SJCRH30 (cell line): Measurements from ENCODE around the gene DCAF5. TPM values are rescaled to one million over a fixed set of nuclear protein-coding genes. Genes with fewer than 3 reads are reported as not detected.

Source experiments
- DNase-seq, 2 experiments: peaks; one replicate each; pipeline ENCODE4 v3.0.0-alpha.2; 2015 to 2020
- H3K27ac ChIP-seq: fragments of 250-450 bp; sonication (Bioruptor Pico); 2 replicates; pipeline ENCODE4 v1.5.1; 2020; ENCODE audit warnings: mild to moderate bottlenecking, moderate library complexity
- H3K27me3 ChIP-seq: fragments of 250-450 bp; sonication (Bioruptor Pico); 2 replicates; pipeline ENCODE4 v1.5.1; 2020; ENCODE audit warnings: mild to moderate bottlenecking, moderate library complexity
- H3K36me3 ChIP-seq: fragments of 250-450 bp; sonication (Bioruptor Pico); 2 replicates; pipeline ENCODE4 v1.5.1; 2020; ENCODE audit warnings: mild to moderate bottlenecking, moderate library complexity
- H3K4me1 ChIP-seq: fragments of 250-450 bp; sonication (Bioruptor Pico); 2 replicates; pipeline ENCODE4 v1.5.1; 2020; ENCODE audit warnings: mild to moderate bottlenecking, moderate library complexity
- H3K4me3 ChIP-seq: fragments of 250-450 bp; sonication (Bioruptor Pico); 2 replicates; pipeline ENCODE4 v1.5.1; 2020; ENCODE audit warnings: mild to moderate bottlenecking, moderate library complexity
- H3K9me3 ChIP-seq: fragments of 250-450 bp; sonication (Bioruptor Pico); replicated peaks from 2 replicates; pipeline ENCODE4 v1.5.1; 2020; ENCODE audit warnings: mild to moderate bottlenecking, moderate library complexity
- total RNA-seq: library from RNA; depleted of rRNA; stranded (reverse); fragments of >200 nt; shearing (Covaris generic); gene quantifications from 2 replicates; pipeline ENCODE4 v1.2.3, GENCODE V29; 2014

DCAF5 gene
- total RNA-seq, 1 experiment from 2014 or later, result 29.0 TPM

GRCh38 chr14:69131176-69131575 is 21.7 kb downstream of the DCAF5 start:
- H3K36me3 ChIP-seq, result no peaks in the 10 kb centered on the region
- H3K27me3 ChIP-seq, result no peaks in the 10 kb centered on the region
- H3K4me3 ChIP-seq, result no peak overlapping the region
- peaks cover 10% of the 10 kb centered on the region; the same call in 1 of the 2 replicates for H3K4me1 ChIP-seq
- no peaks in the 10 kb centered on the region for H3K9me3 ChIP-seq
- DNase-seq, result no peak
- H3K27ac ChIP-seq, result no peak overlapping the region

- Histone ChIP-seq H3K4me1 (peaks cover 10% of the 10 kb centered on the region; the same call in 1 of the 2 replicates), H3K9me3 (no peaks in the 10 kb centered on the region), H3K4me3 (no peak overlapping the region), H3K36me3 (no peaks in the 10 kb centered on the region), H3K27me3 (no peaks in the 10 kb centered on the region), H3K27ac (no peak overlapping the region)
- DNase-seq, result peak; percentile 59 to 86
Observed at GRCh38 chr14:69129264-69129880, 23.5 kb downstream of the DCAF5 start.

- Histone ChIP-seq H3K4me1 (no peaks in the 10 kb centered on the region), H3K27ac (no peak overlapping the region), H3K4me3 (no peak overlapping the region), H3K36me3 (peaks cover 25% of the 10 kb centered on the region), H3K27me3 (no peaks in the 10 kb centered on the region), H3K9me3 (no peaks in the 10 kb centered on the region)
- DNase-seq, result no peak
Observed at GRCh38 chr14:69118305-69118704, 34.6 kb downstream of the DCAF5 start.

GRCh38 chr14:69117020-69117767 is 35.7 kb downstream of the DCAF5 start:
- Histone ChIP-seq H3K27me3 (no peaks in the 10 kb centered on the region), H3K9me3 (no peaks in the 10 kb centered on the region), H3K4me3 (no peak overlapping the region), H3K36me3 (peaks cover 25% of the 10 kb centered on the region), H3K4me1 (no peaks in the 10 kb centered on the region), H3K27ac (no peak overlapping the region)
- no peak for DNase-seq

- no peak overlapping the region for H3K27ac ChIP-seq
- no peak overlapping the region for H3K4me3 ChIP-seq
- no peaks in the 10 kb centered on the region for H3K9me3 ChIP-seq
- H3K27me3 ChIP-seq, result no peaks in the 10 kb centered on the region
- H3K36me3 ChIP-seq, result peaks cover 27% of the 10 kb centered on the region
- no peak for DNase-seq
- H3K4me1 ChIP-seq, result no peaks in the 10 kb centered on the region
Observed at GRCh38 chr14:69115407-69116185, 37.3 kb downstream of the DCAF5 start.

GRCh38 chr14:69114763-69115162 is 38.2 kb downstream of the DCAF5 start:
- no peak overlapping the region for H3K27ac ChIP-seq
- no peaks in the 10 kb centered on the region for H3K4me1 ChIP-seq
- no peaks in the 10 kb centered on the region for H3K27me3 ChIP-seq
- no peak overlapping the region for H3K4me3 ChIP-seq
- no peak for DNase-seq
- no peaks in the 10 kb centered on the region for H3K9me3 ChIP-seq
- H3K36me3 ChIP-seq, result peaks cover 27% of the 10 kb centered on the region

GRCh38 chr14:69108358-69108757 is 44.6 kb downstream of the DCAF5 start:
- no peaks in the 10 kb centered on the region for H3K27me3 ChIP-seq
- no peak for DNase-seq
- no peaks in the 10 kb centered on the region for H3K9me3 ChIP-seq
- no peaks in the 10 kb centered on the region; the same call in 1 of the 2 replicates for H3K4me1 ChIP-seq
- no peak overlapping the region for H3K4me3 ChIP-seq
- no peak overlapping the region for H3K27ac ChIP-seq
- H3K36me3 ChIP-seq, result peaks cover 20% of the 10 kb centered on the region

GRCh38 chr14:69107407-69108003 is 45.4 kb downstream of the DCAF5 start:
- Histone ChIP-seq H3K4me3 (no peak overlapping the region), H3K9me3 (no peaks in the 10 kb centered on the region), H3K36me3 (peaks cover 24% of the 10 kb centered on the region), H3K27ac (no peak overlapping the region), H3K4me1 (no peaks in the 10 kb centered on the region; the same call in 1 of the 2 replicates), H3K27me3 (no peaks in the 10 kb centered on the region)
- peak; percentile 61 to 79 for DNase-seq

- H3K27me3 ChIP-seq, result no peaks in the 10 kb centered on the region
- no peak for DNase-seq
- no peaks in the 10 kb centered on the region for H3K9me3 ChIP-seq
- H3K36me3 ChIP-seq, result peaks cover 21% of the 10 kb centered on the region
- H3K27ac ChIP-seq, result no peak overlapping the region
- no peaks in the 10 kb centered on the region; the same call in 1 of the 2 replicates for H3K4me1 ChIP-seq
- H3K4me3 ChIP-seq, result no peak overlapping the region
Observed at GRCh38 chr14:69106451-69106850, 46.5 kb downstream of the DCAF5 start.

GRCh38 chr14:69105326-69105725 is 47.6 kb downstream of the DCAF5 start:
- Histone ChIP-seq H3K4me1 (no peaks in the 10 kb centered on the region; the same call in 1 of the 2 replicates), H3K27me3 (no peaks in the 10 kb centered on the region), H3K27ac (no peak overlapping the region), H3K4me3 (no peak overlapping the region), H3K9me3 (no peaks in the 10 kb centered on the region), H3K36me3 (peaks cover 17% of the 10 kb centered on the region)
- DNase-seq, result no peak

- Histone ChIP-seq H3K4me1 (no peaks in the 10 kb centered on the region; the same call in 1 of the 2 replicates), H3K36me3 (peaks cover 14% of the 10 kb centered on the region), H3K27me3 (no peaks in the 10 kb centered on the region), H3K27ac (no peak overlapping the region), H3K9me3 (no peaks in the 10 kb centered on the region), H3K4me3 (no peak overlapping the region)
- peak; percentile 9 to 42 for DNase-seq
Observed at GRCh38 chr14:69101331-69101826, 51.5 kb downstream of the DCAF5 start.

- H3K4me3 ChIP-seq, result no peak overlapping the region
- no peak overlapping the region for H3K27ac ChIP-seq
- DNase-seq, result no peak
- peaks cover 6% of the 10 kb centered on the region for H3K36me3 ChIP-seq
- H3K4me1 ChIP-seq, result peaks cover 21% of the 10 kb centered on the region
- no peaks in the 10 kb centered on the region for H3K27me3 ChIP-seq
- H3K9me3 ChIP-seq, result no peaks in the 10 kb centered on the region
Observed at GRCh38 chr14:69097974-69098373, 54.9 kb downstream of the DCAF5 start.

- no peak for DNase-seq
- no peak overlapping the region for H3K4me3 ChIP-seq
- H3K27me3 ChIP-seq, result no peaks in the 10 kb centered on the region
- no peaks in the 10 kb centered on the region for H3K9me3 ChIP-seq
- H3K4me1 ChIP-seq, result peaks cover 26% of the 10 kb centered on the region
- peaks cover 4% of the 10 kb centered on the region for H3K36me3 ChIP-seq
- H3K27ac ChIP-seq, result no peak overlapping the region
Observed at GRCh38 chr14:69096781-69097475, 56.0 kb downstream of the DCAF5 start.

GRCh38 chr14:69096246-69096645 is 56.7 kb downstream of the DCAF5 start:
- Histone ChIP-seq H3K4me3 (no peak overlapping the region), H3K27ac (no peak overlapping the region), H3K4me1 (peaks cover 26% of the 10 kb centered on the region), H3K27me3 (no peaks in the 10 kb centered on the region), H3K36me3 (peaks cover 6% of the 10 kb centered on the region), H3K9me3 (no peaks in the 10 kb centered on the region)
- no peak for DNase-seq
